ENCODE results near the gene PRR30. TPM values are rescaled to one million over a fixed set of nuclear protein-coding genes. Genes with fewer than 3 reads are reported as not detected.

The PRR30 gene
- total and polyA plus RNA-seq, 2 donors from 2014 or later: not detected

DNA sequence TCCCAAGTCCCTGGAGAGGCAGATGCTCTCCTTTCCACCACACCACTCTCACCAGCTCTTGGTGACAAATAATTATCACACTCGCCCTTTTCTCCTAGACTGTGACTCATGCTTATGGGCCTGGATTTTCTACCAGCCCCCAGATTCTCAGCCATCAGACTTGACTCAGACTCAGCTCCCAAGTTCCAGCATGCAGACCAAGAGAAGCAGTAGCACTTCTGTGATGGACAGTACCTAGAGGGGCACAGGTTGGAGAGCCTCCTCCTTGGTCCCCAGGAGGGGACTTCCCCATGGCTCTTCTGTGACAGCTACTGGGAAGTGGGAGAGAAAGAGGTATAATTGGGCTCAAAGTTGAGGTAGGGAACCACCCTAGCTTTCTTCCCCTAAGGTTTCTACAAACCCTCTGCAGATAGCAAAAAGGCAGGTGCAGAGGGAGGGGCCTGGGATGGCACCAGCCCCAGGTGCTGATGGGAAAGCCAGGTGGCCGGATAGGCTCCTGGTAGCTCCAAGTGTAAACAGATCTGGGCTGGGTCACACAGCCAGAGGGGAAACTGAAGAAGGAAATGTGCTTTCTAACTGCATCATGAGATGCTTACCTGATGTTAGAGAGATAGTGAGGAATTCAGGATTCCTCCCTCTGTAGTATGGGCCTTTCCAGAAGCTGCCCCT, 13.7 kb upstream of the PRR30 start:
- Histone ChIP-seq H3K9ac (ENCODE audit: low read length in 3 of 3) (no peak overlapping the region), H3K27ac (ENCODE audit: low read depth in 2 of 2, low read length in 2 of 2) (no peak overlapping the region), H3K4me3 (ENCODE audit: low read length in 3 of 3) (no peak overlapping the region), H3K36me3 (ENCODE audit: control insufficient read depth in 2 of 3, insufficient read depth in 3 of 3, low read length in 3 of 3) (no peaks in the 10 kb centered on the region), H3K4me1 (ENCODE audit: control insufficient read depth in 2 of 3, insufficient read depth in 2 of 3, low read depth in 1 of 3, low read length in 3 of 3) (no peaks in the 10 kb centered on the region), H3K27me3 (ENCODE audit: control insufficient read depth, insufficient read depth, low read length) (no peaks in the 10 kb centered on the region), H3K9me3 (ENCODE audit: control insufficient read depth in 2 of 3, insufficient read depth in 1 of 3, low read length in 3 of 3) (no peaks in the 10 kb centered on the region)
- TF ChIP-seq CTCF (IDR thresholded peaks at IDR 0.05; ENCODE audit: borderline replicate concordance, extremely low read depth, insufficient read depth): no peak
- intact Hi-C loops (cut with DNase I): no loop called here
- DNase-seq: no peak
- FAIRE-seq: no peak

GRCh38 chr2:27152102-27152795, 13.0 kb upstream of the PRR30 start:
- H3K4me1 ChIP-seq (ENCODE audit: control insufficient read depth in 2 of 3, insufficient read depth in 2 of 3, low read depth in 1 of 3, low read length in 3 of 3): no peaks in the 10 kb centered on the region
- intact Hi-C loops (cut with DNase I): no loop called here
- no peaks in the 10 kb centered on the region for H3K27me3 ChIP-seq (ENCODE audit: control insufficient read depth, insufficient read depth, low read length)
- FAIRE-seq: no peak
- peak in 1 of 5 donors; percentile 56 for DNase-seq
- no peak overlapping the region for H3K27ac ChIP-seq (ENCODE audit: low read depth in 2 of 2, low read length in 2 of 2)
- no peak for TF ChIP-seq CTCF (IDR thresholded peaks at IDR 0.05; ENCODE audit: borderline replicate concordance, extremely low read depth, insufficient read depth)
- H3K9ac ChIP-seq (ENCODE audit: low read length in 3 of 3): no peak overlapping the region
- H3K9me3 ChIP-seq (ENCODE audit: control insufficient read depth in 2 of 3, insufficient read depth in 1 of 3, low read length in 3 of 3): no peaks in the 10 kb centered on the region
- H3K36me3 ChIP-seq (ENCODE audit: control insufficient read depth in 2 of 3, insufficient read depth in 3 of 3, low read length in 3 of 3): no peaks in the 10 kb centered on the region
- H3K4me3 ChIP-seq (ENCODE audit: low read length in 3 of 3): no peak overlapping the region

DNA sequence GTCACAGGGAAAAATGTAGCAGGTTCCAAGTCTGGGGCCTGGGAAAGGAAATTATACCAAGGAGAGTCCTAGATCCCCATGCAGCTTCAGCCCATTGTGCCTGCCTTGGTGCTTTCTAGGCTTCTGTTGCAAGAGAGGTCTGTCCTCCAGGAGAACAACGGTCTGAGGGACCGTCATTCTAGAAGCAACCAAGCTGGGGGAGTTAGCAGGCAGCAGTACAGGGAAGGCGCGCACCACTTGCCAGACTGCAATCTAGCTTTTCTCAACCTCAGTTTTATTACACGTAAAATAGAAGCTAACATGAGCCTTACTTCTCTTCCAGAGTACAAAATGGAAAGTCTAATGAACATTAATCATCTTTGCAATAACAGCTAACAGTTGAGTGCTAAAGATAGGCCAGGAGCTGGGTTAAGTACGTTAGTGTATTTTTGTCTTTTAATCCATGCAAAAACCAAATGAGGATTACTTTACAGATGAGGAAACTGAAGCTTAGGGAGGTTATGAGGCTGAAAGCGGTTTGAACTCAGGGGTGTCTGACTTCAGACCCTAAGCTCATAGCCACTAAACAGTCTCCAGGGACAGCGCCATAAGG, 11.5 kb upstream of the PRR30 start:
- no peak for DNase-seq

More for the DNA sequence above, 11.5 kb upstream of the PRR30 start:
- no peaks in the 10 kb centered on the region for H3K27me3 ChIP-seq (ENCODE audit: control insufficient read depth, insufficient read depth, low read length)
- H3K4me3 ChIP-seq (ENCODE audit: low read length in 3 of 3): no peak overlapping the region
- no peaks in the 10 kb centered on the region for H3K4me1 ChIP-seq (ENCODE audit: control insufficient read depth in 2 of 3, insufficient read depth in 2 of 3, low read depth in 1 of 3, low read length in 3 of 3)
- no peak for TF ChIP-seq CTCF (IDR thresholded peaks at IDR 0.05; ENCODE audit: borderline replicate concordance, extremely low read depth, insufficient read depth)
- no peaks in the 10 kb centered on the region for H3K9me3 ChIP-seq (ENCODE audit: control insufficient read depth in 2 of 3, insufficient read depth in 1 of 3, low read length in 3 of 3)
- H3K9ac ChIP-seq (ENCODE audit: low read length in 3 of 3): no peak overlapping the region
- H3K36me3 ChIP-seq (ENCODE audit: control insufficient read depth in 2 of 3, insufficient read depth in 3 of 3, low read length in 3 of 3): no peaks in the 10 kb centered on the region
- intact Hi-C loops (cut with DNase I): no loop called here
- no peak overlapping the region for H3K27ac ChIP-seq (ENCODE audit: low read depth in 2 of 2, low read length in 2 of 2)
- no peak for FAIRE-seq
